DND-41 (cell line): ENCODE data around the gene GZMM.

ENCODE experiments used
- ATAC-seq: fragments of 200-7000 bp; cut with Tn5 transposase; 3 replicates; pipeline ENCODE4 v1.9.1; 2021; ENCODE audit warnings: low read depth; ENCODE audit not compliant: insufficient read depth
- DNase-seq: peaks from one replicate; pipeline ENCODE4 v3.0.0-alpha.2; 2020
- H2AFZ ChIP-seq: 2 replicates; pipeline ENCODE4 v1.6.0; 2012; ENCODE audit warnings: low read depth, low read length
- H3K27ac ChIP-seq: 2 replicates; pipeline ENCODE4 v1.5.1; 2012; ENCODE audit warnings: low read length, inconsistent platforms
- H3K27me3 ChIP-seq: fragments of 200-600 bp; sonication (generic); 2 replicates; pipeline ENCODE4 v1.6.0; 2012; ENCODE audit warnings: low read length, mild to moderate bottlenecking, inconsistent platforms; ENCODE audit not compliant: insufficient read depth, poor library complexity
- H3K36me3 ChIP-seq: 2 replicates; pipeline ENCODE4 v1.5.1; 2012; ENCODE audit warnings: low read length, inconsistent platforms; ENCODE audit not compliant: insufficient read depth
- H3K4me1 ChIP-seq: 2 replicates; pipeline ENCODE4 v1.5.1; 2012; ENCODE audit warnings: mild to moderate bottlenecking, low read length; ENCODE audit not compliant: insufficient read depth
- H3K4me2 ChIP-seq: 2 replicates; pipeline ENCODE4 v1.6.0; 2012; ENCODE audit warnings: mild to moderate bottlenecking, moderate library complexity, low read length, inconsistent platforms; ENCODE audit not compliant: insufficient read depth
- H3K4me3 ChIP-seq, 2 experiments: fragments of 200-600 bp in 1 of 2; shearing (Covaris generic) in 1 of 2; 2 replicates each; pipeline ENCODE4 v1.5.1; 2012 to 2016; ENCODE audit warnings: inconsistent platforms in 2 of 2, low read length in 2 of 2, mild to moderate bottlenecking in 2 of 2, low read depth in 1 of 2, moderate library complexity in 1 of 2
- H3K79me2 ChIP-seq: 2 replicates; pipeline ENCODE4 v1.6.0; 2012; ENCODE audit warnings: low read length, inconsistent platforms; ENCODE audit not compliant: insufficient read depth
- H3K9ac ChIP-seq: 2 replicates; pipeline ENCODE4 v1.6.0; 2012; ENCODE audit warnings: low read depth, mild to moderate bottlenecking, inconsistent platforms, low read length, moderate library complexity
- H3K9me3 ChIP-seq: 2 replicates; pipeline ENCODE4 v1.5.1; 2012; ENCODE audit warnings: low read length, moderate library complexity, mild to moderate bottlenecking, inconsistent platforms; ENCODE audit not compliant: insufficient read depth, severe bottlenecking
- H4K20me1 ChIP-seq: 2 replicates; pipeline ENCODE4 v1.6.0; 2012; ENCODE audit warnings: low read length; ENCODE audit not compliant: insufficient read depth
- EZH2 ChIP-seq: IDR thresholded peaks from 3 replicates; pipeline ENCODE4 v1.6.1; 2012; ENCODE audit warnings: borderline replicate concordance, low read depth, mild to moderate bottlenecking, moderate library complexity, low read length, inconsistent platforms; ENCODE audit not compliant: severe bottlenecking
- TF ChIP-seq, protein P1 (sequence below): IDR thresholded peaks from 2 replicates; pipeline ENCODE4 v1.5.1; 2012; ENCODE audit warnings: borderline replicate concordance, low read length, moderate library complexity, mild to moderate bottlenecking; ENCODE audit not compliant: poor library complexity, severe bottlenecking; ENCODE audit errors: extremely low read depth

GZMM gene

DNA sequence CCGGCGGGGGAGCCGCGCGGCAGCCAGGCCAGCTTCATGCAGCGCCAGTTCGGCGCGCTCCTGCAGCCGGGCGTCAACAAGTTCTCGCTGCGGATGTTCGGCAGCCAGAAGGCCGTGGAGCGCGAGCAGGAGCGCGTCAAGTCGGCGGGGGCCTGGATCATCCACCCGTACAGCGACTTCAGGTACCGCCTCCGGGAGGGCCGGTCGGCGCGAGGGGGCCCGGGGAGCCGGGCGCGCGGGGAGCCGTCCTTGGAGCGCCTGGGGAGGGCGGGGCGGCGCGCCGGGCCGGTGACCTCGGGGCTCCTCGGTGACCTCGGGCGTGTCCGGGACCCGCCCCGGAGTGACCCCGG is 46.5 kb downstream of the GZMM start:
- TF ChIP-seq EZH2, result no peak
- TF ChIP-seq, protein P1, sequence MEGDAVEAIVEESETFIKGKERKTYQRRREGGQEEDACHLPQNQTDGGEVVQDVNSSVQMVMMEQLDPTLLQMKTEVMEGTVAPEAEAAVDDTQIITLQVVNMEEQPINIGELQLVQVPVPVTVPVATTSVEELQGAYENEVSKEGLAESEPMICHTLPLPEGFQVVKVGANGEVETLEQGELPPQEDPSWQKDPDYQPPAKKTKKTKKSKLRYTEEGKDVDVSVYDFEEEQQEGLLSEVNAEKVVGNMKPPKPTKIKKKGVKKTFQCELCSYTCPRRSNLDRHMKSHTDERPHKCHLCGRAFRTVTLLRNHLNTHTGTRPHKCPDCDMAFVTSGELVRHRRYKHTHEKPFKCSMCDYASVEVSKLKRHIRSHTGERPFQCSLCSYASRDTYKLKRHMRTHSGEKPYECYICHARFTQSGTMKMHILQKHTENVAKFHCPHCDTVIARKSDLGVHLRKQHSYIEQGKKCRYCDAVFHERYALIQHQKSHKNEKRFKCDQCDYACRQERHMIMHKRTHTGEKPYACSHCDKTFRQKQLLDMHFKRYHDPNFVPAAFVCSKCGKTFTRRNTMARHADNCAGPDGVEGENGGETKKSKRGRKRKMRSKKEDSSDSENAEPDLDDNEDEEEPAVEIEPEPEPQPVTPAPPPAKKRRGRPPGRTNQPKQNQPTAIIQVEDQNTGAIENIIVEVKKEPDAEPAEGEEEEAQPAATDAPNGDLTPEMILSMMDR, result no peak
- Histone ChIP-seq H4K20me1 (peaks cover 28% of the 10 kb centered on the region), H3K4me1 (peaks cover 10% of the 10 kb centered on the region), H2AFZ (no peak overlapping the region), H3K27ac (no peak overlapping the region), H3K36me3 (no peaks in the 10 kb centered on the region), H3K4me2 (no peak overlapping the region), H3K9me3 (no peaks in the 10 kb centered on the region), H3K9ac (no peak overlapping the region), H3K27me3 (peaks cover 8% of the 10 kb centered on the region), H3K4me3 (no peak overlapping the region), H3K79me2 (no peaks in the 10 kb centered on the region)
- DNase-seq (no peak), ATAC-seq (no peak)

DNA sequence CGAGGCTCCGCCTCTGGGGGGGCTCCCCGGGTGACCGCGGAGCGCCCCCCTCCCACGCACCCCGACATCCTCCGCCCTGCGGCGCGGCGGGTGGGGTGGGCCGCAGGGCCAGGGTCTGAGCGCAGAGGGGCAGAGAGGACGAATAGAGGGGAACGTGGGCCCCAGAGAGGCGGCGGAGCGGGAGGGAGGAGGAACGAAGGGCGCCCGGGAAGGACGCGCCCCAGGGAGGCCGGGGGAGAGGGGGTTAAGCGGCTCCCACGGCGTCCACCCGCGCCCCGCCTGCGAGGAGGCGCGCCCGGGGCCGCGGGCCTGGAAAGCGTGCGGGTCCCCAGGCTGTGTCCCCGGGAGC is 46.9 kb downstream of the GZMM start:
- no peak overlapping the region for H3K4me2 ChIP-seq
- no peak overlapping the region for H3K9ac ChIP-seq
- no peaks in the 10 kb centered on the region for H3K9me3 ChIP-seq
- peaks cover 25% of the 10 kb centered on the region for H4K20me1 ChIP-seq
- DNase-seq (no peak), ATAC-seq (no peak)
- TF ChIP-seq, protein P1, result no peak
- no peak for TF ChIP-seq EZH2
- no peak overlapping the region for H3K27ac ChIP-seq
- peaks cover 10% of the 10 kb centered on the region for H3K4me1 ChIP-seq
- H3K36me3 ChIP-seq, result no peaks in the 10 kb centered on the region
- no peak overlapping the region for H2AFZ ChIP-seq
- no peak overlapping the region for H3K4me3 ChIP-seq
- no peaks in the 10 kb centered on the region for H3K79me2 ChIP-seq
- peaks cover 8% of the 10 kb centered on the region for H3K27me3 ChIP-seq

DNA sequence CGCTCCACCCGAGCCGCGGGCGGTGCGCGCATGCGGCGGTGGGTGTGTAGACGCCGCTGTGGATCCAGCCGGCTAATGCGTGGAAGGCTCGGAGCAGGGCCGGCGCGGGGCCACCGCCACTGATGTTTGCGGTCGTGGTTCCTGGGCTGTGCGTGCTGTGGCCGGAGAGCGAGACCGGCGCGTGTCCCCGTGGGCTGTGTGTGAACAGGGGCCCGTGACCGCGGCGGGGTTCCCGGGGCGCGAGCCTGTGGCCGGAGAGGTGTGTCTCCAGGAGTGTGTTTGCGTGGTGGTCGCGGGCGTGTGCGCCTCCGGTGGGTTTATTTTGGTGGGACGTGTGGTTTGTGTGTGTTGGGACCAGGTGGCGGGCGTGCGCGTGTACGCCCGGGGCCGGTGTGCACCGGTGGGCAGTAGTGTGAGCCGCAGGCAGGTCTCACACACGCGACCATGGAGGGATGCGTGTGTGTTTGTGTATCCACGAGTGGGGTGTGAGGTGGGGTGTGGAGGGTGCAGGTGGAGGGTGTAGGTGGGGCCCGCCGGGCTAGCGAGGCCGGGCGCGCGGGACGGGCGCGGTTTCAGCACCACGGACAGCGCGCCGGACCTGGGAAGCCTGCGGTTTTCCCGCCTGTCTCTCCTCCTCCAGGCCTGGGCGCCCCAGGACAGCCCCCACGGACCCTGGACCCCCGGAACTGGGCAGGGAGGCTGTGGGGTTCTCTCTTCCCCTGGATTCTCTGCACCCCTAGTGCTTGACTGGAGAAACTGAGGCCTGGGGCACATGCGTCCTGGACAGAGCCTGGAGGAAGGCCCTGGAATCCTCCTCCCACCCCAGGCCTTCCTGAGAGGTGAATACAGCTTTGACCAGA is 47.5 kb downstream of the GZMM start:
- H3K27me3 ChIP-seq, result peaks cover 8% of the 10 kb centered on the region
- no peaks in the 10 kb centered on the region for H3K36me3 ChIP-seq
- peaks cover 10% of the 10 kb centered on the region for H3K4me1 ChIP-seq
- no peak overlapping the region for H3K27ac ChIP-seq
- no peaks in the 10 kb centered on the region for H3K9me3 ChIP-seq
- ATAC-seq (no peak), DNase-seq (no peak)
- H2AFZ ChIP-seq, result no peak overlapping the region
- no peak for TF ChIP-seq EZH2
- TF ChIP-seq, protein P1, result no peak
- peaks cover 21% of the 10 kb centered on the region for H4K20me1 ChIP-seq
- no peak overlapping the region for H3K4me3 ChIP-seq
- no peak overlapping the region for H3K4me2 ChIP-seq
- no peak overlapping the region for H3K9ac ChIP-seq
- H3K79me2 ChIP-seq, result no peaks in the 10 kb centered on the region
